ENCODE data around the gene RBM15.

DNA sequence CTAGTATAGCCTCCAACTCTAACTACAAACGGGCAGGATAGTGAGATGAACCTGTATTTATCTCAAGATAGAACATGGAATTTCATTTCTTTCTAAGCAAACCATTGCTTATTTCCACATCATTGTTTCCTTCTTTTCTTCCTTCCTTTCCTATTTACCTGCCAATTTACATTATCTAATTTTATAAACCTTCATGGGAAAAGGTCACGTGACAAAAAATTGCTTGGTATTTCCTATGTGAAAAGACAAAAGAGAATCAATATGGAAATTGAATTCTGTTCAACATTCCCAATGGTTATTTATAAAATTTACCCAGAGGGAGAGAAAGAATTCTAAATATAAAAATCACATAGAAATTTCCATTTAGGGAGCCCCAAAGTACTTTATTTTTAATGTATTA, 22.4 kb upstream of the RBM15 start:
- TF ChIP-seq, protein P1, sequence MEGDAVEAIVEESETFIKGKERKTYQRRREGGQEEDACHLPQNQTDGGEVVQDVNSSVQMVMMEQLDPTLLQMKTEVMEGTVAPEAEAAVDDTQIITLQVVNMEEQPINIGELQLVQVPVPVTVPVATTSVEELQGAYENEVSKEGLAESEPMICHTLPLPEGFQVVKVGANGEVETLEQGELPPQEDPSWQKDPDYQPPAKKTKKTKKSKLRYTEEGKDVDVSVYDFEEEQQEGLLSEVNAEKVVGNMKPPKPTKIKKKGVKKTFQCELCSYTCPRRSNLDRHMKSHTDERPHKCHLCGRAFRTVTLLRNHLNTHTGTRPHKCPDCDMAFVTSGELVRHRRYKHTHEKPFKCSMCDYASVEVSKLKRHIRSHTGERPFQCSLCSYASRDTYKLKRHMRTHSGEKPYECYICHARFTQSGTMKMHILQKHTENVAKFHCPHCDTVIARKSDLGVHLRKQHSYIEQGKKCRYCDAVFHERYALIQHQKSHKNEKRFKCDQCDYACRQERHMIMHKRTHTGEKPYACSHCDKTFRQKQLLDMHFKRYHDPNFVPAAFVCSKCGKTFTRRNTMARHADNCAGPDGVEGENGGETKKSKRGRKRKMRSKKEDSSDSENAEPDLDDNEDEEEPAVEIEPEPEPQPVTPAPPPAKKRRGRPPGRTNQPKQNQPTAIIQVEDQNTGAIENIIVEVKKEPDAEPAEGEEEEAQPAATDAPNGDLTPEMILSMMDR (IDR thresholded peaks at IDR 0.05): no peak
- TF ChIP-seq ZFX (IDR thresholded peaks at IDR 0.05; ENCODE audit: borderline replicate concordance): no peak
